Fibroblast of mammary gland (primary cell): Measurements from ENCODE around the gene PLK5.

Source experiments
- DNase-seq: peaks from one replicate; pipeline ENCODE4 v3.0.0-alpha.2; 2010; ENCODE audit warnings: low read depth
- H3K4me3 ChIP-seq: 2 replicates; pipeline ENCODE4 v1.5.1; 2011; ENCODE audit warnings: low read depth, mild to moderate bottlenecking, low read length, moderate library complexity; ENCODE audit not compliant: control insufficient read depth
- CTCF ChIP-seq: conservative IDR thresholded peaks from 2 replicates; pipeline ENCODE4 v1.5.1; 2011; ENCODE audit warnings: low read depth, low read length, inconsistent platforms; ENCODE audit not compliant: control insufficient read depth, insufficient read depth

The PLK5 gene

GRCh38 chr19:1522838-1523237, 1.0 kb upstream of the PLK5 start:
- no peak overlapping the region for H3K4me3 ChIP-seq
- no peak for TF ChIP-seq CTCF
- no peak for DNase-seq

- no peak for DNase-seq
- no peak overlapping the region for H3K4me3 ChIP-seq
- no peak for TF ChIP-seq CTCF
Observed at GRCh38 chr19:1524287-1524971, 552 bp downstream of the PLK5 start.

- no peak for DNase-seq
- H3K4me3 ChIP-seq: no peak overlapping the region
- TF ChIP-seq CTCF: no peak
Observed at GRCh38 chr19:1524972-1525325, 1.1 kb downstream of the PLK5 start.

- no peak for DNase-seq
- no peak for TF ChIP-seq CTCF
- no peak overlapping the region for H3K4me3 ChIP-seq
Observed at GRCh38 chr19:1525343-1525742, 1.5 kb downstream of the PLK5 start.

- TF ChIP-seq CTCF: no peak
- no peak for DNase-seq
- no peak overlapping the region for H3K4me3 ChIP-seq
Observed at GRCh38 chr19:1526066-1526778, 2.3 kb downstream of the PLK5 start.

GRCh38 chr19:1526979-1527649, 3.2 kb downstream of the PLK5 start:
- DNase-seq: no peak
- H3K4me3 ChIP-seq: no peak overlapping the region
- TF ChIP-seq CTCF: no peak
